B cell (primary cell): ENCODE results near the gene HIP1. TPM values are rescaled to one million over a fixed set of nuclear protein-coding genes. Genes with fewer than 3 reads are reported as not detected.
"Not testable (repeated sequence)": the region's sequence is repeated elsewhere in the genome, so short reads cannot be mapped to it uniquely, and the experiment has no call there.

Experiments used
- ATAC-seq: fragments of 200-7000 bp; cut with Tn5 transposase; one replicate; pipeline ENCODE4 v1.10.0; 2021; ENCODE audit warnings: low read depth, mild to moderate bottlenecking, moderate number of reproducible peaks, moderate library complexity
- CTCF ChIA-PET: fragments of 350-600 bp; sonication (Branson Sonifier 250); formaldehyde crosslinking; loops from one replicate; lab custom pipeline; 2021; ENCODE audit warnings: antibody characterized with exemption, inconsistent platforms; lab: Charles Lee
- POLR2A ChIA-PET: fragments of 350-600 bp; sonication (Branson Sonifier 250); formaldehyde crosslinking; loops from one replicate; lab custom pipeline; 2021; ENCODE audit warnings: antibody characterized with exemption; lab: Charles Lee
- DNase-seq: peaks from one replicate; pipeline ENCODE4 v3.0.0; 2013
- H2AFZ ChIP-seq: 2 replicates; pipeline ENCODE4 v1.6.1; 2012; ENCODE audit warnings: mild to moderate bottlenecking, low read depth, low read length; ENCODE audit not compliant: insufficient read depth, poor library complexity, severe bottlenecking
- H3K27ac ChIP-seq, 2 donors: 1 replicate in 1 of 2; 2 replicates in 1 of 2; pipeline ENCODE4 v1.5.1; 2012 to 2013; ENCODE audit warnings: low read length in 2 of 2, mild to moderate bottlenecking in 2 of 2, moderate library complexity in 1 of 2
- H3K27me3 ChIP-seq, 4 experiments: fragments of 200-600 bp in 1 of 4; sonication (generic) in 1 of 4; replicated peaks in 1 of 4; 1 replicate in 2 of 4; 2 replicates in 2 of 4; pipeline versions ENCODE4 v1.6.1 to v1.7.0; 2013 to 2016; ENCODE audit warnings: low read length in 3 of 4, mild to moderate bottlenecking in 2 of 4, mixed read lengths in 1 of 4, moderate library complexity in 1 of 4; ENCODE audit not compliant: insufficient read depth in 4 of 4, control insufficient read depth in 3 of 4; ENCODE audit errors: control extremely low read depth in 1 of 4
- H3K36me3 ChIP-seq, 2 experiments: replicated peaks in 1 of 2; 1 replicate in 1 of 2; 2 replicates in 1 of 2; pipeline versions ENCODE4 v1.6.1 to v1.7.1; 2013; ENCODE audit warnings: low read length in 1 of 2; ENCODE audit not compliant: insufficient read depth in 2 of 2, control insufficient read depth in 1 of 2; ENCODE audit errors: control extremely low read depth in 1 of 2, extremely low read depth in 1 of 2
- H3K4me1 ChIP-seq, 2 donors: fragments of 200-600 bp in 1 of 2; sonication (generic) in 1 of 2; 1 replicate in 1 of 2; 2 replicates in 1 of 2; pipeline versions ENCODE4 v1.5.1 to v1.6.1; 2013 to 2017; ENCODE audit warnings: low read length in 2 of 2; ENCODE audit not compliant: control insufficient read depth in 2 of 2, insufficient read depth in 2 of 2
- H3K4me2 ChIP-seq: replicated peaks from 2 replicates; pipeline ENCODE3; 2012; ENCODE audit warnings: mild to moderate bottlenecking, low read depth, low read length; ENCODE audit not compliant: poor library complexity, severe bottlenecking
- H3K4me3 ChIP-seq, 5 experiments: fragments of 200-600 bp in 1 of 5; sonication (generic) in 1 of 5; 1 replicate in 3 of 5; 2 replicates in 2 of 5; pipeline versions ENCODE4 v1.5.1 to v1.7.0; 2011 to 2016; ENCODE audit warnings: low read length in 4 of 5, mild to moderate bottlenecking in 4 of 5, low read depth in 2 of 5, control low read depth in 1 of 5, moderate library complexity in 1 of 5; ENCODE audit not compliant: insufficient read depth in 1 of 5; ENCODE audit errors: control extremely low read depth in 1 of 5, extremely low read depth in 1 of 5
- H3K79me2 ChIP-seq: fragments of 200-600 bp; sonication (generic); one replicate; pipeline ENCODE4 v1.6.0; 2016; ENCODE audit warnings: low read length; ENCODE audit not compliant: control insufficient read depth, insufficient read depth
- H3K9ac ChIP-seq: fragments of 200-600 bp; sonication (generic); 2 replicates; pipeline ENCODE4 v1.6.1; 2017; ENCODE audit warnings: mild to moderate bottlenecking, low read length, moderate library complexity
- H3K9me3 ChIP-seq, 3 donors: one replicate each; pipeline versions ENCODE4 v1.6.1 to v1.7.1; 2013; ENCODE audit warnings: low read length in 2 of 3; ENCODE audit not compliant: control insufficient read depth in 2 of 3, insufficient read depth in 1 of 3; ENCODE audit errors: control extremely low read depth in 1 of 3
- H4K20me1 ChIP-seq: 2 replicates; pipeline ENCODE4 v1.6.0; 2012; ENCODE audit warnings: mild to moderate bottlenecking, low read length; ENCODE audit not compliant: insufficient read depth, control insufficient read depth, poor library complexity, severe bottlenecking
- H3K27ac Mint-ChIP-seq: one replicate; pipeline ENCODE4 v1.8.0; 2021; ENCODE audit warnings: mixed read lengths
- H3K27me3 Mint-ChIP-seq: one replicate; pipeline ENCODE4 v1.8.0; 2021; ENCODE audit warnings: mixed read lengths
- H3K4me1 Mint-ChIP-seq: one replicate; pipeline ENCODE4 v1.8.0; 2021; ENCODE audit warnings: mixed read lengths
- H3K4me3 Mint-ChIP-seq: one replicate; pipeline ENCODE4 v1.8.0; 2021; ENCODE audit warnings: mixed read lengths
- H3K9me3 Mint-ChIP-seq: one replicate; pipeline ENCODE4 v1.8.0; 2022; ENCODE audit warnings: mixed read lengths; ENCODE audit not compliant: insufficient read depth
- WGBS: methylation state at CpG from one replicate; pipeline ENCODE4 v1.1.5; 2013; ENCODE audit warnings: missing lambda C conversion rate; ENCODE audit not compliant: insufficient coverage; 5-methylcytosine and 5-hydroxymethylcytosine counted together
- intact Hi-C: fragments of 100-400 bp; cut with micrococcal nuclease; formaldehyde crosslinking; loops from one replicate; pipeline ENCODE4 v1.10.0; 2022
- polyA plus RNA-seq: library from polyadenylated mRNA; depleted of rRNA; stranded (reverse); fragments of >200 nt; gene quantifications from 2 replicates; pipeline ENCODE4 v1.2.3, GENCODE V29; 2012
- small RNA-seq: library from RNA; depleted of rRNA; stranded (forward); fragments of <200 nt; gene quantifications from one replicate; pipeline ENCODE3, GENCODE V24; 2012; ENCODE audit warnings: low replicate concordance, low read depth; ENCODE audit not compliant: insufficient read length
- total RNA-seq, 2 donors: library from RNA; stranded (reverse); fragments of 120-200 nt in 1 of 2; gene quantifications; 1 replicate in 1 of 2; 2 replicates in 1 of 2; pipeline versions ENCODE4 v1.2.3 to v1.2.4, GENCODE V29; 2013 to 2022

The HIP1 gene
- total and polyA plus RNA-seq, 2 donors (not counting 1 experiment from before 2014, with no cell fraction given) = 6.5 to 16.7 TPM

GRCh38 chr7:75485355-75485978 is 253.3 kb downstream of the HIP1 start:
- H3K9me3 ChIP-seq, H3K27me3 Mint-ChIP-seq, H3K27me3 ChIP-seq, H3K4me1 ChIP-seq, CTCF ChIA-PET, H4K20me1 ChIP-seq, ATAC-seq, H3K79me2 ChIP-seq, H3K9me3 Mint-ChIP-seq, H3K36me3 ChIP-seq: not testable (repeated sequence)
- Mint-ChIP-seq H3K27ac (peak overlapping the region; percentile 76), H3K4me3 (peak overlapping the region; percentile 94), H3K4me1 (peaks cover 12% of the 10 kb centered on the region)
- intact Hi-C loops = loop anchor here (5.0 kb wide), 1 partner anchor 252 kb away; the partner anchor contains the start of gene HIP1
- H2AFZ ChIP-seq = peak overlapping the region; percentile 83
- WGBS = 0% methylated on average over 12 of the region's 32 CpGs
- H3K4me3 ChIP-seq = peak overlapping the region; percentile 30 to 85 (median 77)
- POLR2A ChIA-PET = interaction anchor here (0.7 kb wide), 1 partner anchor 1036 kb away, joined by 4 read pairs; no protein-coding TSS in a partner anchor
- H3K9ac ChIP-seq = peak overlapping the region; percentile 74
- peak overlapping the region in 1 of 2 donors; percentile 65 for H3K27ac ChIP-seq
- peak; percentile 23 for DNase-seq
- peak overlapping the region; percentile 64 for H3K4me2 ChIP-seq

Small RNAs within 50 kb of the gene (small RNA-seq; reads per million reads assigned to genes)
- not detected for gene AC211429.1
- not detected for gene RF00019

Other genes starting within 250 kb of the HIP1 start
- gene SPDYE5, start 246.6 kb downstream of the HIP1 start, total RNA-seq = not detected in 2 replicates
- 0.10 and 0.27 TPM in 2 replicates for gene SPDYE5, start 246.6 kb downstream of the HIP1 start, polyA plus RNA-seq
- gene CCL26, start 33.3 kb upstream of the HIP1 start, total RNA-seq = not detected in 2 replicates
- gene CCL26, start 33.3 kb upstream of the HIP1 start, polyA plus RNA-seq = not detected in 2 replicates
- gene CCL24, start 74.9 kb upstream of the HIP1 start, total RNA-seq = not detected in 2 replicates
- not detected in 2 replicates for gene CCL24, start 74.9 kb upstream of the HIP1 start, polyA plus RNA-seq
- 31.6 and 34.1 TPM in 2 replicates for gene RHBDD2, start 140.1 kb upstream of the HIP1 start, total RNA-seq
- 38.3 and 44.3 TPM in 2 replicates for gene RHBDD2, start 140.1 kb upstream of the HIP1 start, polyA plus RNA-seq
- 76.6 and 78.4 TPM in 2 replicates for gene POR, start 176.2 kb upstream of the HIP1 start, total RNA-seq
- 55.5 and 68.4 TPM in 2 replicates for gene POR, start 176.2 kb upstream of the HIP1 start, polyA plus RNA-seq